Kasumi-1 (cell line): ENCODE data around the gene PTPN5.

Experiments used
- DNase-seq, 2 experiments: peaks; one replicate each; lab custom pipeline; 2025; lab: John Stamatoyannopoulos, UW

PTPN5 gene

DNA sequence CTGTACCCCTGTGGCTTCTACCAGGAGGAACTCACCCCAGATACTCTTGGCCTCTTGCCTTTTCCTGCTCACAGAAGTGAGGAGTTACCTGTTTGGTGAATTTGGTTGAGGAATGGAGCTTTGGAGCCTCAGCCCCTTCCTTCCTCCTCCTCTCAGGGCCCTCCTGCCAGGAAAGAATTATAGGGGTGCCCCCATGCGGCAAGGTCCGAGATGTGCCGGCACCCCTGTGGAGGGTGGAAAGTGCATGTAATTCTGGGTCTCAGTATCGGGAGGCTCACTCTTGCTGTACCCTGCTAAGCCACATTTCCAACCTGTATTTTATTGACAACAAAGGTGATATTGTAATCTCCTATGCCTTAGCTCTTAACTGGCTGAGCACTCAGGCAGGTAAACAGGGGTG lies 51.9 kb downstream of the PTPN5 start:
- no peak for DNase-seq

DNA sequence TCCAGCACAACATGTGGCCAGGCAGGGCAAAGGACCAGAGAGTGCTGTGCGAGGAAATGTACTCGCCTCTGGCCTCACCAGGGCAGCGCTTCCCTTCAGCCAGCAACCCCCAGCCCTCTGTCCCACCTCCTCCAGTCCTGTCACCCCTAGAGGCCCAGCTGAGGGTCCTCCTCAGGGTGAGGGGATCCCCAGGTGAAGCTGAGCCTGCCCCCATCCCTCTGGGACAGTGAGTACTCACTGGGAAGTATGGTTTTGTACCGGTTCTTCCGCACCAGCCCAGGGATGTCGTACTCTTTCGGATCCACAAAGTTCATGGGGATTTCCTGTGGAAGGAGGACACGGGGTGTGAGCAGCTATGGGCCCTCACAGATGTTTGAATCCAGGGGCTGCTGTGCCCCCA lies 54.0 kb downstream of the PTPN5 start:
- DNase-seq = no peak

DNA sequence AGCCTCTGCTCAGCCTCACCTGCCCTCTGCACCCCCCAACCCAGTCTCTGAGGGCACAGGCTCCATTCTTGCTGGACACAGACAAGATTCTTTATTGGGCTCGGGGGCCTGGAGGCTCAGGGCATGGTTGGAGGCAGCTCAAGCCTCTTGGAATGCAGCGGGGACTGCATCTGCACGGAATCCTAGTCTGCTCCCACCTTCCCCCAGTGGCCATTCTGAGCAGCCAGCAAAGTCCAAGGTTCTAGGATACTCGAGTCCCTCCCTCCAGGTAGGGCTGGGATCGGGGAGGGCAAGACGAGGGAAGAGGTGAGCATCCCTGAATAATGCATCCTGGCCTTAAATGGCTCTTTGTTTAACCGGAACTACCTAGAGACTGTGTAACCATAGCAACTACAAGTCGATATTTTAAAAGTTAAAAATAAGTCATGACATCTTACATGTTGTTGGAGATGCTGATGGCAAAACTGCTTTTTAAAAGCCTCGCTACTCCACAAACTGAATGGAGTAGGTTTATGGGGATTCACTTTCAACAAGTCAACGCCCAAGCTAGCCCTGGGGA lies 54.9 kb downstream of the PTPN5 start:
- no peak for DNase-seq

DNA sequence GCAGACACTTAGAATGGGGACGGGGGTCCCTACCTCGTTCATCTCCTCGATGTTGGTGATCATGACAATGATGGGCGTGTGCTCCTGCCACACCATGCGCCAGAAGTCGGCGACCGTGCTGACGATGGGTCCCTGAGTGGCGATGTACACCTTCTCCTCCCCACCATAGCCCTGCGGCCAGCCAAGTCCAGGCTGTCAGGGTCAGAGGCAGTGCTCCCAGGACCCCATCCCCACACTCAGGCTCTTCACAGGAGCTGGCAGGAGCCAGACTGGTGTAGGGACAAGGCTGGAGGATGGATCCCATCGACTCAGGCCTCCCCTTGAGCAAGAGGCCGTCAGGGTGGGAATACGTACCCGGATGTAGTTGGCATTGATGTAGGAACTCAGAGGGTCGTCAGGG lies 58.4 kb downstream of the PTPN5 start:
- no peak for DNase-seq

DNA sequence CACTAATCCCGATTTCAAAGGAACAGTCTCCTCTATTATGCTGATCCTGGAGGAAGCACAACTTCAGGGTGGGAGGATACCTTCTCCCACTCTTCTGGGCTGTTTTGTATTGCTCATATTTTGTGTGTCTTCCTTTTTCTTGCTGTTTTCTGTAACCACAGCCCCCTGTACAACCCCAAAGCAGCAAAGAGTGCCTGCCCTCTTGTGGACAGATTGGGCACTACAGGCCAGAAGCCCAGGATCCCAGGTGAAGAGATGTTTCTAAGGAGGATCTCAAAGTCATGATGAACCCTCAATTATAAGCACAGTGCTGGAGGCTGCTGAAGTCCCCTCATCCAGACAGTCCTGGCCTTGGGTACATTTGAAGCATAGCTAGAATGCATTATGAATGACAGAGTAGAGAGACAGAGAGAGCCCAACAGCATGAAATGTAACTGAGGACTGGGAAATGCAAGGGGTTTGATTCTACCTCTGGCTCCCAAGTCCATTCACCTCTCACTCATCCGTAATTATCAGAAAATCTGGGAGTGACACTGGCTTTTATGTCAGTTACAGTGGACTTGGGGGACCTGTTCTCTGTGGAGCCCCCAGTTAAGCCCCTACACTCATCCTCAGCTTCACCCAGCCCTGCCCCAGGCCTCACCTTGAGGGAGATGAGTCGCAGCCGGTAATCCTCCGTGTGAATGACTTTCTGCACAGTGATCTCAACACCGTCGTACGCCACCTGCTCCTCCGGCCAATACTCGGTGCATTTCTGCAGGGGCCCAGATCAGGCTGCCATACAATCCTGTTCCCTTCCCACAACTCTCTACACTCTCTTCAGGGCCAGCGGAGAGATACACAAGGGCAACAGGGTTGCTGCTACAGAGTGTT lies 59.4 kb downstream of the PTPN5 start:
- DNase-seq = peak; percentile 42 to 63

DNA sequence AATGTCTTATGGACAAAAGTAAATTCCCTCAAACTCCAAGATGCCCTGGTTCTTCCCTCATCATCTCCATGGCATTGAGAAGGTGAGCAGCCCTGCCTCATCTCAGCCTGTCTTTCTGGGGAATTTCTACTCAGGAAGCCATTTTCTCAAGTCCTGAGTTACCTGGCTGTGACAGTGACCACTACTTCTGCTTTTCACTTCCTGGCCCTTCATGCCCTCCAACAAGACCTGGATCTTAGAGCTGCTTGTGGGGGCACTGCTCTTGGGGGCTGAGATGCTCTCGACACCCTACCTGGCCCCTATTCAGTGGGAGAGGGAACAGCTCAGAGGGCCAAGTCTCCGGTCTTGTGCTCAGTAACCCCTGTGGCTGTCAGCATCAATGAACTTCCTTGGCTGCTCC lies 60.2 kb downstream of the PTPN5 start:
- DNase-seq = no peak

DNA sequence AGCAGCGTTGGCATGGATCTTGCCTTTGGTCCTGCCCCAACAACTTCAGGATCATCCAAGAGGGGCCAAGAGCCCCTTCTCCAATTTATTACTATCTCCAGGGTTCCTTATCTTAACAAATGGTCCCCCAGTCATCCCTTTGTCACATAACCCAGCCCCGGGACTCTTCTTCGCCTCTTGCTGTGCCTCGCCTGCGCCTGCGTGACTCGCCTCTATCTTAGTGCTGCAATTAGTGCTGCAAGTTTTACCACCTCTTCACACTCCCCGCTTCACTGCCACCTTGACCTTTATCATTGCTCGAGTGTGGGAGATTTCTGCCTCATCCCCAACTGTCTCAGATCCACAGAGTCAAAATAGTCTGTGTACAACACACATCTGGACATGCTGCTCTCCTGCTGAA lies 61.6 kb downstream of the PTPN5 start:
- DNase-seq = no peak

DNA sequence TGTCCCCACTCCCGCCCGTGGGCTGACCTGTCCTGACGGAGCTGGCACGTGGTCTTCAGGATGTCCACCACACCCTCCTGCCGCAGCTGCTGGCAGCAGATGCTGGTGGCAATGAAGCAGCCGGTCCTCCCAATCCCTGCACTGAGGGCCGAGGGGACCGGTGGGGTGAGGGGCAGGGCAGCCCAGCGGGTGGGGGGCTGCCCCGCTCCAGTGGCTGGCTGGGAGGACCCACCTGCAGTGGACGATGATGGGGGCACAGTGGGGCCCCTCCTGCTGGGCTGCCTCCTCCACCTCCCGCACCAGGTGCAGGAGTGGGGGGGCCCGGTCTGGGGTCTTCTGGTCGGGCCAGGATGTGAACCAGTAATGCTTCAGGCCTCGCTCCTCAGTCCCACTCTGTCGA lies 62.2 kb downstream of the PTPN5 start:
- DNase-seq = no peak

DNA sequence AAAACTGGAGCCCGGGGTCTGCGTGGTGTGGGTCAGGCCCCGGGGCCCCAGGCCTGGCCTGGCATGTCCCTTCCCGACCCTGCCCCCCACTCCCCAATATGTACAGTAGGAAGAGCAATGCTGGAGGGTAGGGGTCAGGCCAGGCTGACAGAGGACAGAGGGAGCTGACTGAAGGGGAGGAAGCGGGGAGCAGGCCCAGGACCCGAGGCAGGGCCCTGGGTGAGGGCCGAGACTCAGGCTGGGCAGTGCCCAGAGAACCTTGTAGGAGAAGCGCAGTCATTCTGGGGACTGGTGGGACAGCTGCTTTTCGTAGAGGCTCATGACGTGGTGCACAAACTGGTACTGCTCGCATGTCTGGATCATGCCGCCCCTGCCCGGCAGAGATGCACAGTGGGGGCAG lies 62.9 kb downstream of the PTPN5 start:
- DNase-seq = no peak

DNA sequence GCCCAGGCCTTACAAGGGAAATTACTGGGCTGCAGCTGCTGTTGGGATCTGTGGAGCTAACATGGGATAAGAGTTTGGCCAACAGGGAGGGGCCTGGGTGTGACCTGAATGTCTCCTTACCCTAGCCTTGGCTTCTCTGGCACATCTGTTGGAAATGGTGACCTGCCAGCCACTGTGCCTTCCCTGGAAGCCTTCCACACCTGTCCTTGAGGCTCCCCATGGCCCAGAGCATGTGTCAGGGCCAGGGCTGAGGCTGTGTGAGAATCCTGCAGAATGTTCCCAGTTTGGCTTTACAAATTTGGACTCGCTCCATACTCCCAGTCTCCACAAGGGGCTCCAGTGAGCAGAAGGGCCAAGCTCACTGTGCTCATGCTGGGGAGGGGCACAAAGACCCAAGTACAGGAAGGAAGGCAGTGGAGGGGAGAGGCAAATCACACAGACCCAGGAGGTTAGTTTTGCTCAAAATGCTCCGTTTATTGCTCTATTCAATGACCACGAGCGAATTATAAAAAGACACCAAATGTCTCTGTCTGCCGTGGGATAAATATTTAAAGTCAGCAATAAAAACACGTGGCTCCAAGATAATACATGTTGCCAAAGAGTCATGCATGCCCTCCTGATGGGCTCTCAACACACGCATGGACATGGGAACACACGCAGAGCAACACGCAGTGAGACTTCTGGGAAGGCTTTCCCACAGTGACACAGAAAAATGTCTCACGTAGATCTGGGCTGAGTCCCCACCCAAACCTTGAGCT lies 63.9 kb downstream of the PTPN5 start:
- peak; percentile 55 to 66 for DNase-seq

DNA sequence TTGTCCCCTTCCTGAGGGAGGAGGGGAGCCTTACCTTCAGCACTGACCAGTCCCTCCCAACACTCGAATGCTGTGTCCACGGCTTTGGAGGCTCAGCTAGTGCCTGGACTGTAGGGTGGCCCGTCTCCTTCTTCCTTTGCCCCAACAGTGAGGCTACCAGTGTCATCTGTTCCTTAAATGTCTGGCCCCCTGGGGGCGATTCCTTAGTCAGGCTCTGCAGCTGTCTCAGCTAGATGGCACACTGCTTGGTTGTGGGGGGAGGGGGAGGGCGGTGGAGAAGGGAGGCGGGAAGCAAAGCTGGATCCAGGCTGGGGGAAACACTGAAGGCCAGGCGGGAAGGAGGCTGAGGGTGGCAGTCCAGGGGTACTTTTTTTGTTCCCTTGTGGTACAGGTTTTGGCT lies 65.6 kb downstream of the PTPN5 start, which contains the start of gene IGSF22:
Gene IGSF22 (minus strand): TSS at position 149 of the 400 bp plus-strand sequence. CDS start 1,952 bp downstream, outside the sequence.
- no peak for DNase-seq

DNA sequence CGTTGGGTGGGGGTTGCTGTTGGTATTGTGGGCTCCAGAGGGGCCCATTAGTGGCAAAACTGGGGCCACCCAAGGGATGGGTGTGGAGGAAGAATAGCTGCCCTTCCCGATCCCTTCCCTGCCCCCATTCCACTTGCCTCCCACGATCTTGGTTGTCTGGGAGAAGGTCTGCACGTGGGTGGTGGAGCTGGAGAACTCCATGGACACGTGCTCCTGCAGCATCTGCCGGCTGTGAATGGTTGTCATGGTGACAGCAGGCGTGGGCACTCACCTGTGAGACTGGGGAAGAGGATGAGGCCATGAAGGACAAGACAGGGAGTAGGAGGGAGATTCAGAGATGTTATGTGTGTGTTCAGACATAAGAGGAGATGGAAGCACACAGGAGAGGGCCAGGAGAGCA lies 67.6 kb downstream of the PTPN5 start:
- no peak for DNase-seq

DNA sequence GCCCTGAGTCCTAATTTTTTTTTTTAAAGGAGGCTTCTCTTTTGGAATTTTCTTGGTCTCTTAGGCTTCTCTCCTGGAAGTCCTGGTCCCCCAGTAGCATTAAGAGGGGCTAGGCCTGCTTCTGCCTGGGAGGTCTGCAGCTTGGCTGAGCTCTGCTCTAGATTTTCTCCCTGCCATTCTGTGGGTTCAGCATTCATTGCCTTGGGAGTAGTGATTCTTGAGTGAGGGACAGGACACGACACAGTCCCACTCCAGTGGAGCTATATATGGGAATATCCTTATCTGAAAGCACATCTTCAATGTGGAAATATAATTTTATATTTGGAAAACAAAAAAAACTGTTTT lies 69.3 kb downstream of the PTPN5 start:
- no peak for DNase-seq

DNA sequence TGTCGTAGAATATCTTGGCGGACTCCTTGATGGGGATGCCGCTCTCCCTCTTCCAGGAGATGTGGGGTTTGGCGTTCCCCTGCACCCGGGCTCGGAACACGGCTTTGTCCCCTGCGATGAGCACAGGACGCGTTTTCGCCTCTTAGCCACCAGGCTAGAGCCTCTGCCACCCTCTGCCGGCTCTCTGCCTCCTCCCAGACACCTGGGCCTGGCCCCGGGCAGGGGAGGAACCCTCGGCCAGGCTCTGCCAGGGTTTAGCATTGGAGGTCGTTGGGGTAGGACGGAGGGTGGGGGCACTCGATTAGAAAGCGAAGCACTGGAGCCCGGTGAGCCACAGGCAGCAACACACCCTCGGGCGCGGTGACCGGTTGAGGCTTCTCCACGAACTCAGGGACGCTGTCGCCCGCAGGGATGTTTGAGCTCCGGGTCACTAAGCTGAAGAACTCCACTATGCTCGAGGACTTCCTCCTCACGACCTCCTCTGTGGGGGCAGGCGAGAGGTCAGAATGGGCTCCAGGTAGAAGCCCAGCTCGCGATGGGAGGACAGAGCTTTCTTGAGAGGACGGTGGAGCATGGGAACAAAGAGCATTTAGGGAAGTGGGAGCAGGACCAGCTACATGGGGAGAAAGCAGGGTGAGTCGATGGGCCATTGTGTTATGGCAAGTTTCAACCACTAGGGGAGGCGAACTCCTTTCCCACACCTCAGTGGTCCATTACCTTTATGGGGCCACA lies 69.9 kb downstream of the PTPN5 start:
- DNase-seq = peak; percentile 45 to 61

DNA sequence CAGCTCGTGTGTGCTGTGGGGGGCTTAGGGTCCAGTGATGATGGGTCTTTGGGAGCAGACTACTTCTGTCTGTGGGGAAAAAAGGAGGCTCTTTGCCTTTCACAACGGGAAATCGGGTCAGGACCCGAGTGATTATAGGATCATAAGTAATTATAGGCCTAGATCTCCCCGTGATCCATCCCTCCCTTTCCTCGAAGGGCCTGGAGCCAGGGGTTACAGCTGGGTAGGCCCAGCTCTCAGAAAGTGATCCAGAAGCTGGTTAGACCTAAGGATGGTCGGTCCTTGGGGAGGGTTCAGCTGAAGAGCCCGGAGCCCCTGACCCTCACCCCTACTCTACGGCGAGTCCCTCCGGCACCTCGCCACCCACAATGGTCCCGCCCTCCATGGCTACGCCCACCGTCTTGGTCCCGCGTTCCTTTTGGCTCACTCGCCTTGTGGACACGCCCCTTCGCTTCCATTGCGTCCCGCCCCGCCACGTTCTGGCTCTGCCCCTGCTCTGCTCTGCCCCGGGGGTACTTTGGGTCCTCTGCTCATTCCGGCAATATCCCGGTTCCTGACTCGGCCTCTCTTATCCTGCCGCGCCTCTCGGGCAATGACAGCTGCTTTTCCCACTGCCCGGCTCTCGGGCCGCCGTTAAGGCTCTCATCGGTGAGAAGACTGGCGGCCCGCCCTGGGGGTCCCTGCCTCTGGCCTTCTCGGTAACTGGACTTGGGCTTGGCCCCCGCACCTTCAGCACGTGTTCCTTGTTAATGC lies 70.6 kb downstream of the PTPN5 start:
- DNase-seq = no peak

DNA sequence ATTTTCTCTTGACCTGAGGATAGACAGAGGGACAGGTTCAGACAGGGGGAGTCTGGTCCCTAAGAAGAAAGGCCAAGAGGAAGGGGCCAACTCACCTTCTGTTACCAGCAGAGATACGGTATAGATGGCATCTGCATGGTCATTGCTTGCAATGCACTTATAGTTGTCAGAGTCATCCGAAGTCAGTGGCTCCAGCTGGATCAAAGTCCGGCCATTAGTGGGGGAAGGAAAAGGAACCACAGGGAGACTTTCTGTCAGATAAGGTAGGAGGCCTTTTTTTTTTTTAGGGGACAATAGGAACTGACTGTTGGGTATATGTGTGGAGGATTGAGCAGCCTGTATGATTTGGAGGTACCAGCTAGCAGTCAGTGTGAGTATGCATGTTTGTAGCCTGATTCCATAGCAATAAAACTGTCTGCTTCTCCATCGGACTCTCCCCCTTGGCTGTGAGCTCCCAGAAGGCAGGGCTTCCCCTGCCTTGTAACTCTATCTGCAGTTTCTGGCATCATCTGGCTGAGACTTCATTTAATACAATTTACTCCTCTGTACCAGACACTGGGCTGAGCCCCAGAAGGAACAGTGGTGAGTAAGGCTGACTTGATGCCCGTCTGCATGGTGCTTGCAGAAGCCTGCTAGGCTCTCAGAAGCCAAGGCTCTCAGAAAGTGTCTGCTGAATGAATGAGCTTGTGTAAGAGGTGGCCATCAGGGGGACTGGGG lies 71.3 kb downstream of the PTPN5 start:
- DNase-seq = no peak

DNA sequence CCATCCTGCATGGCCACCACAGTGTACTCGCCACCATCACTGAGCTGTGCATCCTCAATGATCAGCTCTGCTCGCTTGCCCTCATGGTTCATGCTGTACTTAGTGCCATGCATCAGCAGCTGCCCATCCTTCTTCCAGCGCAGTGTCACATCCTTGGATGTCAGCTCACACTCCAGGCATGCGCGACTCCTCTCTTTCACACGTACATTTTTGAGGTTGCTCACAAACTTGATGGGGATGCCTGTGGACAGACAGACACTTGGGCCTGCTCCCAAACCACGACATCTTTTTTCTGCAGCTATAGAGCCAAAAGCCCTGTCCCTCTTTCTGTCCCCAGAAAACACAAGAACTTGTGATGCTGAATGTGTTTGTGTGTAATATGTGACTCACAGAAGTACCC lies 76.1 kb downstream of the PTPN5 start:
- DNase-seq = no peak

DNA sequence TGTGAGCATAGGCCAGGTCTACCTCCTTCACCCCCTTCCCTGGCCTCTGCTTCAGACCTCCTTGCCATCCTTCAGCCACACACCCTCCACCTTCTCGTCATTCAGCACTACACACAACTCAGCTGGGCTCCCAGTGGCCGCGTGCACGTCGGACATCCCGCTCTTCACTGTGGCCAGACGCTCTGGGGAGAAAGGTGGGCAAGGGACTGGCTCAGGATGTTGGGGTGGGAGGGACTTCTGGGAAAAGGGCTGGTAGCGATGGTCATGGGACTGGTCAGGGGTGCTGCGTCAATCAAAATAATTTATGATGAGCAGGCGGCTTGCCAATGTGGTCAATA lies 77.2 kb downstream of the PTPN5 start:
- DNase-seq = no peak

DNA sequence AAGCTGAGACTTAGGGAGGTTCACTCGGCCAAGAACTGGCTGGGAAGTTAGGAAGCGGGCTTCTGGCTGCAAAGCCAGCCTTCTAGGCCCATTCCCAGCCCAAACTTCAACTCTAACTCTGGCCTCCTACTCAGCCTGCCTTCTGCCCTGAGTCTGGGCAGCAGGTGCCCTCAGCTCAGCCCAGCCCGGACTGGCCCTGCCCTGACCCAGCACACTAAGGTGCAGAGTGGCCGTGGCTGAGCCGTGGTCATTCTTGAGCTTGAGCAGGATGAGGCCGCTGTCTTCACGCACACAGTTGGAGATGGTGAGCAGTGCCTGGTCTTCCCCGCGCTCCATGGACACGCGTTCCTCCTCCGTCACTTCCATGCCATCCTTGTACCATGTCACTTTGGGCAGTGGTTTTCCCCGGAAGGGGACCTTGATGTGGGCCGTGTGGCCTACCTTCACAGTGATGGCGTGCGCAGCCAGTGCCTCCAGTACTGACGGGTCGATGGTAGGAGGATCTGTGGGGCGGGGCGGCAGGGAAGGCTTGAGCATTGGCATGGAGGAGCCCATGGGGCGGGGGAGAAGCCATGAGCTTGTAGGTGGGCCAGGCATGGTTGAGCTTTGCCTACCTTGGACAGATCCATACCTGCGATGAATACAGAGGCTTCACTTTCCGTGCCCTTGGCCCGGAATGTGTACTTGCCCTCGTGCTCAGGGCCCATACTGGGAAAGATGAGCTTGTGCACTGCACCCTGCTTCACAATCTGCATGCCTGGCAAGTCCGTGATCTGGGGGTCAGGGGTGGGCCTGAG lies 77.8 kb downstream of the PTPN5 start:
- no peak for DNase-seq

DNA sequence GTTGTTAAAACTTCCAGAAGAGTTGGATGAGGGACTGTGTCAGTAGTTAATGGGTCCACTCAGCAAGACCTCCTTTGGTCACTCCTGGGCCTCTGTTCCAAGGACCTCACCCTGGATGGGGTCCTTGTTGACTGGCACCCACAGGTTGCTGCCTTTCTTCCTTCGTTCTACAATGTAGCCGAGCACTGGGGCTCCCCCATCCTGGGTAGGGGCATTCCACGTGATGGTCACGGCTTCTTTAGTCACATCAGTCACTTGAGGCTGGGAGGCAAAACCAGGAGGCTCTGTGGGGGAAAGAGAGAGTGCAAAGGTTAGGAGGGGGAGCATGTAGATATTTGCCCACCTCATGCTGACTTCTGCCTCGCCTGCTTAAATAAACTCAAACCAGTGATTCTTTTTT lies 81.1 kb downstream of the PTPN5 start:
- DNase-seq = no peak
